Stimulated activated CD8-positive, alpha-beta memory T cell treated with anti-CD3 and anti-CD28 coated beads, Interleukin-4, amount 100 ng/mL, for 48 hours (primary cell): ENCODE results near the gene CDKN3.
"Not testable (repeated sequence)": the region's sequence is repeated elsewhere in the genome, so short reads cannot be mapped to it uniquely, and the experiment has no call there.

ENCODE experiments used
- DNase-seq: peaks from one replicate; pipeline ENCODE4 v3.0.0-alpha.2; 2020

Gene CDKN3

GRCh38 chr14:54457609-54457996 is 60.8 kb downstream of the CDKN3 start:
- no peak for DNase-seq

- DNase-seq, result not testable (repeated sequence)
Observed at GRCh38 chr14:54458536-54458935, 61.7 kb downstream of the CDKN3 start.

GRCh38 chr14:54459106-54459505 is 62.3 kb downstream of the CDKN3 start:
- no peak for DNase-seq

DNA sequence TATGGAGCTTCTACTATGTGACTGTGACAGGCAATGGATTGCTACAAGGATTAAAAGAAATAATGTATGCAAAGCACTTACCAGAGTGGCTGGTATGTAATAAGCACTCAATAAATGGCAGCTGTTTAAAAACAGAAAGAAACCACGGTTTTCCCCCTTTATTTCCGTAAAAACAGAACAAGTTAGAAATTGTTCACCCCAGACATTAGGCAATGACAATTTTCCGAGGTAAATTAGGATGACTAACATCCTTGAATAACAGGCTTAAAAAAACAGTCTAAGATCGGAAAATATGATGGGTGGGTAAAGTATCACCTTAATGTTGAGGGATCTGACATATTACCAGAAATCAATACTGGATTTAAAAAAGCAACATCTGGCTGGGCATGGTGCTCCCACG is 65.2 kb downstream of the CDKN3 start:
- no peak for DNase-seq

DNA sequence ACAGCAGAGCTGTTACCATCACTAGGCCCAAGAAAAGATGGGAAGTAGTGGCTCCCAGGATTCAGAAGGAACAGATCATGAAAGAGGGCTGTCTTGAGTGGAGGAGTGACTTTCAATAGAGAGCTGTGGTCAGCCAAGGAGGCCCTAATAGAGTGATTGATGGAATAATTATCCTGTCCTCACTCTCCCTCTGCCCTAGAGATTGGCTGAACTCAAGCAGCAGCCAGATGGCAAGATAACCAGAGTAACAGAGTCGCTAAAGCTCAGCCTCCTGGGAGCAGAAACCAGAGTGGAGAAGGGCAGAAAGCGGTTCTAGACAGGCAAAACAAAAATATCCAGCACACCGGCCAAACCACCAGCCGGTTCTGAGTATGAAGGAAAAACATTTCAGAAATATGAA is 68.8 kb downstream of the CDKN3 start:
- DNase-seq, result no peak

GRCh38 chr14:54467280-54467679 is 70.5 kb downstream of the CDKN3 start:
- no peak for DNase-seq
